Kidney (tissue), 14 donors: ENCODE measurements around the gene PIGS. TPM values are rescaled to one million over a fixed set of nuclear protein-coding genes. Genes with fewer than 3 reads are reported as not detected.

Experiments
- DNase-seq, 5 donors: peaks; one replicate each; pipeline ENCODE4 v3.0.0-alpha.2; 2013 to 2020
- FAIRE-seq: peaks from 2 replicates; lab custom pipeline; 2012; peaks lifted over from hg19 to GRCh38; lab: Jason Lieb, UNC
- H3K27ac ChIP-seq, 2 donors: one replicate each; pipeline ENCODE4 v1.7.0; 2013; ENCODE audit warnings: low read depth in 2 of 2, low read length in 2 of 2, inconsistent platforms in 1 of 2
- H3K27me3 ChIP-seq: one replicate; pipeline ENCODE4 v1.7.1; 2013; ENCODE audit warnings: low read length, inconsistent platforms; ENCODE audit not compliant: control insufficient read depth, insufficient read depth
- H3K36me3 ChIP-seq, 3 donors: one replicate each; pipeline versions ENCODE4 v1.7.0 to v1.7.1; 2013; ENCODE audit warnings: low read length in 3 of 3, control low read depth in 1 of 3, inconsistent platforms in 1 of 3; ENCODE audit not compliant: insufficient read depth in 3 of 3, control insufficient read depth in 2 of 3
- H3K4me1 ChIP-seq, 3 donors: one replicate each; pipeline versions ENCODE4 v1.7.0 to v1.7.1; 2013; ENCODE audit warnings: low read length in 3 of 3, inconsistent platforms in 1 of 3, low read depth in 1 of 3; ENCODE audit not compliant: control insufficient read depth in 2 of 3, insufficient read depth in 2 of 3
- H3K4me3 ChIP-seq, 3 donors: one replicate each; pipeline versions ENCODE4 v1.7.0 to v1.8.1; 2013; ENCODE audit warnings: low read length in 3 of 3, control low read depth in 1 of 3, inconsistent platforms in 1 of 3
- H3K9ac ChIP-seq, 3 donors: one replicate each; pipeline versions ENCODE4 v1.7.0 to v1.7.1; 2013; ENCODE audit warnings: low read length in 3 of 3, control low read depth in 1 of 3, inconsistent platforms in 1 of 3
- H3K9me3 ChIP-seq, 3 donors: one replicate each; pipeline versions ENCODE4 v1.7.0 to v1.7.1; 2013; ENCODE audit warnings: low read length in 3 of 3, control low read depth in 1 of 3, inconsistent platforms in 1 of 3; ENCODE audit not compliant: control insufficient read depth in 2 of 3, insufficient read depth in 1 of 3
- intact Hi-C: fragments of 100-400 bp; cut with DNase I; formaldehyde crosslinking; loops from one replicate; pipeline ENCODE4 v1.11.1; 2022
- polyA plus RNA-seq: library from polyadenylated mRNA; stranded (reverse); fragments of 350-450 nt; fragmentation: Illumina TruSeq; extraction: RNeasy Lipid Tissue Mini Kit (QIAGEN cat#74804); gene quantifications from one replicate; pipeline ENCODE4 v1.2.3, GENCODE V29; 2014; ENCODE audit warnings: low read depth, low replicate concordance; ENCODE audit not compliant: insufficient read depth
- total RNA-seq: library from RNA; stranded (reverse); fragmentation: NEBNext Ultra II Directional; extraction: Animal tissue kit (Norgen Biotek cat#: 25700); gene quantifications from one replicate; pipeline ENCODE4 v1.2.1, GENCODE V29; 2021
- TF ChIP-seq, protein P1 (sequence below): IDR thresholded peaks from 3 replicates; pipeline ENCODE4 v1.5.1; 2012; ENCODE audit warnings: mild to moderate bottlenecking, moderate library complexity, borderline replicate concordance; ENCODE audit not compliant: insufficient read depth; ENCODE audit errors: extremely low read depth
- donor health status: control.
- donor health status: control.
- donor health status: control.
- donor health status: control.
- donor health status: control.
- donor health status: DM: yes; HTN: yes; CAD: no.
- donor health status: Normal renal cell carcinoma (clear cell type).

The PIGS gene
- total and polyA plus RNA-seq, 2 donors from 2014 or later: 60.6 to 75.0 TPM

DNA sequence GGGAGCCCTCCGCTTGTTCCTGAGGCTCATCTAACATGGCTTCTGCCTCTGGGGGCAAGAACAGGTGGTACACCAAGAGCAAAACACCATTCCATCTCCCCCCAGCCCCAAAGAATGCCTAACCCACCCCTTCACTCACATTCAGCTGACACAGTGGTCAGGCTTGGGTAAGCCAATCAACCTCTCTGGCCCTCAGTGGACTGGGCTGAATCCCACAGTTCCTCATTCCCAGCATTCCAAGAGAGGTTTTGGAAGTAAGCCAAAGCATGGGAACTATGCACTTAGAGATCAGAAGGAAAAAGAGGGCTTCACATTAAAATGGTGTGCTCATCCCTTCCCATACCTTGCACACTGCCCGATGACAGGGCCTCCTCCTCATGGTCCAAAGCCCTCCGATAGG is 7.8 kb downstream of the PIGS start:
- FAIRE-seq (no peak), DNase-seq (peak in 2 of 5 donors; percentile 41 to 76)
- Histone ChIP-seq H3K4me3 (no peak overlapping the region), H3K36me3 (peaks cover 3 to 14% (median 9%) of the 10 kb centered on the region in 3 donors), H3K9ac (no peak overlapping the region), H3K27me3 (no peaks in the 10 kb centered on the region), H3K4me1 (peaks cover 0 to 10% (median 8%) of the 10 kb centered on the region in 3 donors), H3K9me3 (no peaks in the 10 kb centered on the region), H3K27ac (peak overlapping the region; percentile 57 to 71)
- intact Hi-C loops: no loop called here
- TF ChIP-seq, protein P1, sequence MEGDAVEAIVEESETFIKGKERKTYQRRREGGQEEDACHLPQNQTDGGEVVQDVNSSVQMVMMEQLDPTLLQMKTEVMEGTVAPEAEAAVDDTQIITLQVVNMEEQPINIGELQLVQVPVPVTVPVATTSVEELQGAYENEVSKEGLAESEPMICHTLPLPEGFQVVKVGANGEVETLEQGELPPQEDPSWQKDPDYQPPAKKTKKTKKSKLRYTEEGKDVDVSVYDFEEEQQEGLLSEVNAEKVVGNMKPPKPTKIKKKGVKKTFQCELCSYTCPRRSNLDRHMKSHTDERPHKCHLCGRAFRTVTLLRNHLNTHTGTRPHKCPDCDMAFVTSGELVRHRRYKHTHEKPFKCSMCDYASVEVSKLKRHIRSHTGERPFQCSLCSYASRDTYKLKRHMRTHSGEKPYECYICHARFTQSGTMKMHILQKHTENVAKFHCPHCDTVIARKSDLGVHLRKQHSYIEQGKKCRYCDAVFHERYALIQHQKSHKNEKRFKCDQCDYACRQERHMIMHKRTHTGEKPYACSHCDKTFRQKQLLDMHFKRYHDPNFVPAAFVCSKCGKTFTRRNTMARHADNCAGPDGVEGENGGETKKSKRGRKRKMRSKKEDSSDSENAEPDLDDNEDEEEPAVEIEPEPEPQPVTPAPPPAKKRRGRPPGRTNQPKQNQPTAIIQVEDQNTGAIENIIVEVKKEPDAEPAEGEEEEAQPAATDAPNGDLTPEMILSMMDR: no peak

DNA sequence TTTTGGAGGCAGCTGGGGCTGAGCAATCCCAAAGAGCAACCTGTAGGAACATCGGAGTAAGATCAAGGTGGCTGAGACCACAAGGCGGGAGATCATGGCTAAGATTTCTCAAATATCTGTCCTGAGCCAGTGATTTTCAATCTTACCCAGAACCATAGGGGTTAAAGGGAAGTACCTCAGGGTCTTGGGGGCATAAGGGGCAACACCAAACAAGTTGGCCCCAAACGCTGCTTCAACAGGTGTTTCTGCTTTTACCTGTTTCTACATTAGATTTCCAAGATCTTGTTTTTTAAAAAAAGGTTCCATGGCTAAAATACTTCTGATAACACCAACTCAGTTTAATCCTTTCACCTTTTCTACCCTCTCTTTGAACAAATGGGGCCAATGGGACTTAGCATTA is 16.3 kb downstream of the PIGS start:
- Histone ChIP-seq H3K27me3 (no peaks in the 10 kb centered on the region), H3K9me3 (no peaks in the 10 kb centered on the region), H3K4me1 (peaks cover 2 to 12% (median 8%) of the 10 kb centered on the region in 3 donors), H3K27ac (no peak overlapping the region), H3K9ac (no peak overlapping the region), H3K4me3 (no peak overlapping the region), H3K36me3 (peaks cover 9 to 50% (median 40%) of the 10 kb centered on the region in 3 donors)
- DNase-seq (no peak), FAIRE-seq (no peak)
- TF ChIP-seq, protein P1: no peak
- intact Hi-C loops: no loop called here

DNA sequence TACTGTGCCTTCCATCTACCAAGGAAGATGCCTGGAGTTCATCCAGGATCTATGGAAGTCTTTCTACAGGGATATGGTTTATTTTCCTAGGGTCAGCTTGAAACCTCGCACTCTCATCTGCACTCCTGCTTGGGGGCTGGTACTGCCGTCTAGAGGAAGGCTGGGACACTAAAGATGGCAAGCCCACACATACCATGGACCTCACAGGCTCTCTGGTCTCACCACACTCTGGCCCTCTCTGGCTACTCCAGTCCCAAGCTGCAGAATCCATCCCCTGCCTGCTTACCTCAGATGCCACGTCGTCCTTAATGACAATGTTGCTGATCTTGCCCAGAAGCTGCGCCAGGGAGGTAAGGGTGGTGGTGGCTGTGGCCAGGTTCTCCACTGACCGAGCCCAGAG is 16.8 kb downstream of the PIGS start:
- intact Hi-C loops: no loop called here
- DNase-seq (peak in 1 of 5 donors; percentile 48), FAIRE-seq (no peak)
- Histone ChIP-seq H3K9me3 (no peaks in the 10 kb centered on the region), H3K27ac (no peak overlapping the region), H3K4me3 (no peak overlapping the region), H3K36me3 (peaks cover 7 to 45% (median 38%) of the 10 kb centered on the region in 3 donors), H3K4me1 (peaks cover 2 to 12% (median 8%) of the 10 kb centered on the region in 3 donors), H3K27me3 (no peaks in the 10 kb centered on the region), H3K9ac (no peak overlapping the region)
- TF ChIP-seq, protein P1: no peak
